Hematopoietic multipotent progenitor cell treated with erythropoietin and hydrocortisone succinate and interleukin-3 and kit ligand, for 17 days (in vitro differentiated cells): ENCODE data around the gene HSF2BP.
"Not testable (repeated sequence)": the region's sequence is repeated elsewhere in the genome, so short reads cannot be mapped to it uniquely, and the experiment has no call there.

Experiments
- DNase-seq: peaks from one replicate; pipeline ENCODE4 v3.0.0-alpha.2; 2015; ENCODE audit warnings: low spot score

The HSF2BP gene

GRCh38 chr21:43687566-43688399, 28.5 kb upstream of the HSF2BP start:
- DNase-seq = no peak

- DNase-seq = no peak
These were observed 27.7 kb upstream of the HSF2BP start for GRCh38 chr21:43686811-43687565.

- no peak for DNase-seq
These were observed 25.1 kb upstream of the HSF2BP start for GRCh38 chr21:43684424-43684823.

DNA sequence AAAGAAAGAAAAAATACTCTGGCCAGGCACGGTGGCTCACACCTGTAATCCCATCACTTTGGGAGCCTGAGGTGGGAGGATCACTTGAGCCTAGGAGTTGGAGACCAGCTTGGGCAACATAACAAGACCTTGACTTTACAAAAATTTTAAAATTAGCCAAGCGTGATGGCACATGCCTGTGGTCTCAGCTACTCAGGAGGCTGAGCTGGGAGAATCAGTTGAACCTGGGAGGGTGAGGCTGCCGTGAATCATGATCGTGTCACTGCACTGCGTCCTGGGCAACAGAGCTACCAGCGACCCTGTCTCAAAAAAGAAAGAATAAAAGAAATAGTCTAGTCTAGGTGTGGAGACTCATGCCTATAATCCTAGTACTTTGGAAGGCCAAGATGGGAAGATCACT, 22.4 kb upstream of the HSF2BP start:
- DNase-seq = no peak

- DNase-seq = not testable (repeated sequence)
These were observed 21.1 kb upstream of the HSF2BP start for GRCh38 chr21:43680421-43680820.

DNA sequence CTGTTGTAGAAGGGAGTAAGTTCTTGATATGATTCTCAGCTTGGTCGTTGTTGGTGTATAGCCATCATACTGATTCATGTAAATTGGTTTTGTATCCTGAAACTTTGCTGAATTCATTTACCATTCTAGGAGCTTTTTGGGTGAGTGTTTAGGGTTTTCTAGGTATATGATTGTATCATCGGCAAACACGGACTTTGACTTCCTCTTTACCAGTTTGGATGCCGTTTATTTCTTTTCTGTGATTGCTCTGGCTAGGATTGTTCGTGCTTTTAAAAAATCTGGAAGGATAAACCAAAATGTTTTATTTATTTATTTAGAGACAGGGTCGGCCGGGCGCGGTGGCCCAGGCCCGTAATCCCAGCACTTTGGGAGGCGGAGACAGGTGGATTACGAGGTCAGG, 20.7 kb upstream of the HSF2BP start:
- no peak for DNase-seq

DNA sequence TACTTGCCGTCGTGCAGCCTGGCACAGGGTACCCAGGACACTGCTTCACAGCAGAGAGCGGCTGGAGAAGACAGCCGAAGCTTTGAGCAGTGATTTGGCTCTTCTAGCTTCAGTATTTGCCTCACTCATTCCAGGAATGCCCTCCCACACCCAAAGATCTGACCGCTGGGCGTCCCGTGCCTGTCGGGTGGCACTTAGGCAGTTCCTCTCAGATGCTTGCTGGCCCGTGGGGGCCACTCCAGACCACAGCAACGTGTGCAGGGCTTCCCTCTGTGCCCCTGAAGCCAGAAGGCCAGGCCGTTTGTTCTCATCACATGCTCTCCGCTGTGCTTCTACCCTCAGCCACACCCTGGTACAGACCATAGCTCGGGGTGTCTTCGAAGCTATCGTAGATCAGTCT, 17.1 kb upstream of the HSF2BP start:
- no peak for DNase-seq

DNA sequence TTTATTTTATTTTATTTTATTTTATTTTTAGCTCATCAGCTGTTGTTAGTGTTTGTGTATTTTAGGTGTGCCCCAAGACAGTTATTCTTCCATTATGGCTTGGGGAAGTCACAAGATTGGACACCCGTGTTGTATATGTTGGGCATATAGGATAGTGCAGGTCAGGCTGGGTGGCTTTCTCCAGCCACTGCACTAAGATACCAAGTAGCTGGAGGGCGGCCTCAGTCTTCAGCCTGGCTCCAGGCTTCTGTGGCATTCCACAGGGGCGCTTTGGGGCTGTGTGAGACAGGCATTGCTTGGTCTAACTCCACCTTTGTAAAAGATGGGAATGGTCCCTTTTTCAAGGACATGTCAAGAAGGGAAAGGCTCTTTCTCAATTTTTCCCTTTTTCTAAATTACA, 16.6 kb upstream of the HSF2BP start:
- DNase-seq = no peak

GRCh38 chr21:43669828-43670605, 10.7 kb upstream of the HSF2BP start:
- no peak for DNase-seq

GRCh38 chr21:43667191-43667904, 8.1 kb upstream of the HSF2BP start:
- no peak for DNase-seq

DNA sequence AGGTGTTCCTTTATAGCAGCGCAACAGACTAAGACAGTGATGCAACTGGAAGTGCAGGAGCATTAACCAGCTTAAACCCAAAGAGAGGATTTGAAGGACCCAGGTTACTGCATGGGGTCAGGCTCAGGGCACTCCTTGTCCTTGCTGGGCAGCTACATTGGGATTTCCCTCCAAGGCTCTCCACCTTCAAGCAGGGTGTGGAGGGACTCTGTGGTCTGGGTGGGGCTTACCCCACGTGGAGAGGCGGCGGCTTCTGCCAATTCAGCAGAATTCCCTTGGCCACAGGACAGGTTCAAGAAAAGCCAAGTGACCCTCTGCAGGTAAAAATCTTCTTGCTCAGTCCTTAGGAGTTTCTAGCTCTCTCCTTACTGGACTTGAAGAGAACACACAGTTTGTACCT, 6.6 kb upstream of the HSF2BP start:
- DNase-seq = no peak

DNA sequence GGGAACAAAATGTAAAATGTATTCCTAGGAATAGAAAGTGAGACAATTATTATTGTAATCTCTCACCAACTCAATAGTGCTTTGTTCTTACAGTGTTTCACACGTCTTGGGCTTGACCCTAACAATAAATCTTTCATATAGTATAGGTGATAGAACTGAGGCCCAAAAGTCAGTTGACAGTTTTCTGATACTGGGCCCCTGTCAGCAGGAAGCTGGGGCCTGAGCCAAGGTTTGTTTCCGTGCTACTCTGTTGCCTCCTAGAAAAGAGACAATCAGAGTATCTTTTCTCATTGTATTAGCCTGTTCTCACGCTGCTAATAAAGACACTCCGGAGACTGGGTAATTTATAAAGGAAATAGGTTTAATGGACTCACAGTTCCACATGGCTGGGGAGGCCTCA, 5.1 kb upstream of the HSF2BP start:
- DNase-seq = no peak

DNA sequence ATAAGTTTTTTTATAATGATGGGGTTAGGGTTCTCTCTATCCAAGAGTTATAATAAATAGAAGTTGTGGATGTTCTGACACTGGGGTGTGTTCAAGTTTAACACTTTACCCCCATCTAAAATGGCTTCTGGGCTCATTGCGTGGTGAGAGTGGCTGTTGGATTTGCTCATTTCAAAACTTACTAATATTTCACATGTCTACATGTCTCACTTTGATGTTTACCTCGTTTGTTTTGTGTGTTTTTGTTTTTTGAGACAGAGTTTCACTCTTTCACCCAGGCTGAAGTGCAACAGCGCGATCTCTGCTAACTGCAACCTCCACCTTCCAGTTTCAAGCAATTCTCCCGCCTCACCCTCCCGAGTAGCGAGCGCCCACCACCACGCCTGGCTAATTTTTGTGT, 3.7 kb upstream of the HSF2BP start:
- no peak for DNase-seq

GRCh38 chr21:43662286-43662685, 3.0 kb upstream of the HSF2BP start:
- no peak for DNase-seq

DNA sequence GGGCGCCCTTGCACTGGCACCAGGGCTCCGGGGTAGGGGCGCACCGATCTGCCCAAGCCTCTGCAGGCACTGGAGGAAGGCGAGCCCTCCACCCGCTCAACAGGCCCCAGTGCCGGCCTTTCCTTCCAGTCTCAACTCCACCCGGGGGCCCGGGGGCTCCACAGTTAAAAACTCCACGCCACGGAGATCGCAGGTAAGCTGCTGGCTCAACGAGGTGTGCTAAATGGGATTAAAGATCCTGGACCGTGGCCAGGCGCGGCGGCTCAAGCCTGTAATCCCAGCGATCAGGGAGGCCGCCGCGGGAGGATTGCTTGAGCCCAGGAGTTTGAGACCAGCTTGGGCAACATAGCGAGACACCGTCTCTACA, 536 bp downstream of the HSF2BP start:
- no peak for DNase-seq

- no peak for DNase-seq
These were observed 1.1 kb downstream of the HSF2BP start for GRCh38 chr21:43658088-43658741.

GRCh38 chr21:43657355-43658087, 1.8 kb downstream of the HSF2BP start:
- no peak for DNase-seq

GRCh38 chr21:43654806-43655489, 4.3 kb downstream of the HSF2BP start:
- DNase-seq = no peak

DNA sequence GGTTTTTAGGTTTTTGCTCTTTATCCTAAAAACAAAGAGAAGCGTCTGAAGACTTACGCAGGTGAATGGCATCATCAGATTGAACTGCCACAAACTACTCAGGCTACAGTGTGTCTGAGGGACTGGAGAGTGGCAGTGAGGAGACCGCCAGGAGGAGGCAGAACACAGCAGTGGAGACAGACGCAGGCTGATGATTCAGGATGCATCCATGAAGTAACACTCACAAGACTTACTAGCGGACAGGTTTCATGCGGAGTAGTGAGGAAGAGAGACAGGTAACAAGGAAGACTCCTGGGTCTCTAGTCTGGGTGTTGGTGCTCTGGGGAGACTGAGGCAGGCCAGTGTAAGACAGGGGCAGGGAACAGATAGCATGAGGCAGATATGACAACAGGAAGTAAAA, 5.7 kb downstream of the HSF2BP start:
- no peak for DNase-seq

DNA sequence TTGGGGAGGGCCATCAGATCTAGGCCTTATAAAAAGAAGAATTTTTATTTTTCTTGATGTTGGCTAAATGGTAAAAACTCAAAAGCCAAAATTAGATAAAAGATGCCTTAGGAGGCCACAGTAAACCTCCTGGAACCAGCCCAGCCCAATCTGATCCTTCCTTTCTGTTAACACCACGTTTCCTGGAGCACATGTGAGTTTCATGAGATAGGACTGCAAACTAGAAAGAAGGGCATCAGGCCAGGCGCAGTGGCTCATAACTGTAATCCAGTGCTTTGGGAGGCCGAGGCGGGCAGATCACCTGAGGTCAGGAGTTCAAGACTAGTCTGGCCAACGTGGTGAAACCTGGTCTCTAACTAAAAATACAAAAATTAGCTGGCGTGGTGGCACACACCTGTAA, 6.7 kb downstream of the HSF2BP start:
- DNase-seq = no peak
